Measurements from ENCODE around the gene TEAD3.

Gene TEAD3

GRCh38 chr6:35474131-35474941 is 22.5 kb downstream of the TEAD3 start:
- peak in 1 of 2 donors; percentile 20 for DNase-seq

- peak in 1 of 2 donors; percentile 17 for DNase-seq
Measured at GRCh38 chr6:35473850-35474130, 23.1 kb downstream of the TEAD3 start.

- peak in 1 of 2 donors; percentile 22 for DNase-seq
Measured at GRCh38 chr6:35473075-35473849, 23.6 kb downstream of the TEAD3 start.

GRCh38 chr6:35471836-35472345 is 25.0 kb downstream of the TEAD3 start:
- DNase-seq = no peak

GRCh38 chr6:35470663-35471120 is 26.2 kb downstream of the TEAD3 start:
- peak in 1 of 2 donors; percentile 8 for DNase-seq

GRCh38 chr6:35469751-35470662 is 26.9 kb downstream of the TEAD3 start:
- DNase-seq = peak in 1 of 2 donors; percentile 11

GRCh38 chr6:35468980-35469750 is 27.7 kb downstream of the TEAD3 start:
- DNase-seq = peak in 1 of 2 donors; percentile 27

GRCh38 chr6:35468181-35468979 is 28.5 kb downstream of the TEAD3 start, which contains the start of gene RPL10A:
Gene RPL10A, plus strand, starts transcription at chr6:35468401. Its CDS starts 34 bp downstream, at chr6:35468435.
- DNase-seq = peak; percentile 96

- DNase-seq = no peak
Measured at GRCh38 chr6:35465646-35466045, 31.2 kb downstream of the TEAD3 start.

GRCh38 chr6:35463292-35463691 is 33.6 kb downstream of the TEAD3 start:
- DNase-seq = no peak

- DNase-seq = no peak
Measured at GRCh38 chr6:35461270-35461669, 35.6 kb downstream of the TEAD3 start.

- DNase-seq = no peak
Measured at GRCh38 chr6:35457907-35458306, 39.0 kb downstream of the TEAD3 start.

GRCh38 chr6:35454391-35455110 is 42.3 kb downstream of the TEAD3 start:
- DNase-seq = no peak

- DNase-seq = no peak
Measured at GRCh38 chr6:35453236-35453635, 43.6 kb downstream of the TEAD3 start.

- peak; percentile 96 to 97 for DNase-seq
Measured at GRCh38 chr6:35452183-35453090, 44.4 kb downstream of the TEAD3 start, which contains the start of gene FANCE. Gene FANCE, plus strand, starts transcription at chr6:35452338. Its CDS starts 208 bp downstream, at chr6:35452546.

GRCh38 chr6:35451354-35452182 is 45.3 kb downstream of the TEAD3 start:
- DNase-seq = no peak

GRCh38 chr6:35449287-35449881 is 47.5 kb downstream of the TEAD3 start:
- peak in 1 of 2 donors; percentile 21 for DNase-seq

- DNase-seq = no peak
Measured at GRCh38 chr6:35448191-35448590, 48.7 kb downstream of the TEAD3 start.
